GM21360 (cell line): Measurements from ENCODE around the gene DDX39B.
"Not testable (repeated sequence)": the region's sequence is repeated elsewhere in the genome, so short reads cannot be mapped to it uniquely, and the experiment has no call there.

Experiments used
- ATAC-seq: cut with Tn5 transposase; IDR thresholded peaks from one replicate; pipeline ENCODE4 v1.9.1; 2021; ENCODE audit warnings: mild to moderate bottlenecking, moderate library complexity; ENCODE audit not compliant: unreplicated experiment

The DDX39B gene

GRCh38 chr6:31529329-31530150 lies 12.3 kb downstream of the DDX39B start:
- ATAC-seq: no peak

GRCh38 chr6:31528821-31529328 lies 12.9 kb downstream of the DDX39B start, which contains the start of gene MCCD1:
Gene MCCD1 (plus strand): TSS chr6:31528962. CDS start chr6:31529015, 53 bp downstream.
- ATAC-seq: no peak

- no peak for ATAC-seq
Measured at GRCh38 chr6:31528307-31528777, 13.5 kb downstream of the DDX39B start.

- no peak for ATAC-seq
Measured at GRCh38 chr6:31525932-31526591, 15.7 kb downstream of the DDX39B start.

GRCh38 chr6:31525553-31525931 lies 16.3 kb downstream of the DDX39B start:
- ATAC-seq: no peak

GRCh38 chr6:31521835-31522234 lies 20.0 kb downstream of the DDX39B start:
- ATAC-seq: no peak

GRCh38 chr6:31513456-31514165 lies 28.2 kb downstream of the DDX39B start:
- no peak for ATAC-seq

GRCh38 chr6:31510007-31510406 lies 31.8 kb downstream of the DDX39B start:
- no peak for ATAC-seq

GRCh38 chr6:31509036-31509435 lies 32.8 kb downstream of the DDX39B start:
- ATAC-seq: not testable (repeated sequence)

GRCh38 chr6:31502586-31502985 lies 39.2 kb downstream of the DDX39B start:
- ATAC-seq: no peak

- ATAC-seq: not testable (repeated sequence)
Measured at GRCh38 chr6:31499648-31500047, 42.2 kb downstream of the DDX39B start.

GRCh38 chr6:31498748-31499147 lies 43.1 kb downstream of the DDX39B start:
- no peak for ATAC-seq

- peak; percentile 46 for ATAC-seq
Measured at GRCh38 chr6:31497531-31498476, 44.0 kb downstream of the DDX39B start, which contains the start of gene MICB. Gene MICB (plus strand): TSS chr6:31498145. CDS start chr6:31498194, 49 bp downstream.

- ATAC-seq: not testable (repeated sequence)
Measured at GRCh38 chr6:31496826-31497225, 45.0 kb downstream of the DDX39B start.

- no peak for ATAC-seq
Measured at GRCh38 chr6:31495580-31495979, 46.2 kb downstream of the DDX39B start.

GRCh38 chr6:31493875-31494694 lies 47.7 kb downstream of the DDX39B start:
- peak; percentile 35 for ATAC-seq

GRCh38 chr6:31493550-31493874 lies 48.3 kb downstream of the DDX39B start:
- ATAC-seq: not testable (repeated sequence)

GRCh38 chr6:31490115-31490873 lies 51.5 kb downstream of the DDX39B start:
- no peak for ATAC-seq
